Measurements from ENCODE around the gene HLA-DRB1.
"Not testable (repeated sequence)": the region's sequence is repeated elsewhere in the genome, so short reads cannot be mapped to it uniquely, and the experiment has no call there.

HLA-DRB1 gene

DNA sequence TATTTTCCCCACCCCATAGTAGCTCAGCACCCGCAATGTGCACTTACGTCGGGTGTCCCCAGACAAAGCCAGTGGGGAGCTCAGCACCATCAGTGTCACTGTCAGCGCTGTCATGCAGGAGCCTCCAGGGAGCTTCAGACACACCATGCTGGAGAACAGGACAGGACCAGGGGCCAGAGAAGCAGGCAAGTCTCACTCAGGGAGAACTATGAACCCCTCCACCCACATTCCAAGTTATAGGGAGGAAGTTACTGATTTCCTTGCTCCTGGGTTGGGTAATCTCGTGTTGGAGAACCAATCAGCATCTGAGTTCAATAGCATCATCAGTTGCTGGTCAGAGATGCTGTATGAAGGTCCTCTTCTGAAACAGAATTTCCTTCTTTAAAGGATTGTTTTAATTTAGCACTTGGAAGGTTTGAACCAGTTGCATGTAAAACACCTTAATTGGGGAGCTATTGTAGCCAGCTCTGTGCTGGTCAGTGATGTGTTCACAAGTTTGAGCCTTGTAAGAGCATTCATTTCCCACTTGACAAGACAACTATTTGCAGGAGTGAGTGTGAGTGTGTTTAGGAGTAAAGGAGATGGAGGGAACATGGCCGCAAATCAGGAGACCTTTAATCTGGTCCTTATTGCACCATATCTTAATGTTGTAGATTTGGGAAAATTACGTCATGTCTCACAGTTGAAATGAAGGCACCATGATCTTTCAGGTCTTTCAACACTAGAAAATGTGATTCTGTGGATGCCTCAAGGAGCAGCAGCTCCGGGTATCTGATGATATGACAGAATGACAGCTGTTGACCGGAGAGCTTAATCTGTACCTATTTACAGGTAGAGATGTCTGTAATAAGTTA, at the start of gene HLA-DRB1:
HLA-DRB1 (minus strand) TSS at position 253 of the 854 bp plus-strand sequence; CDS start at position 147, 106 bp downstream.
- no peak for DNase-seq

DNA sequence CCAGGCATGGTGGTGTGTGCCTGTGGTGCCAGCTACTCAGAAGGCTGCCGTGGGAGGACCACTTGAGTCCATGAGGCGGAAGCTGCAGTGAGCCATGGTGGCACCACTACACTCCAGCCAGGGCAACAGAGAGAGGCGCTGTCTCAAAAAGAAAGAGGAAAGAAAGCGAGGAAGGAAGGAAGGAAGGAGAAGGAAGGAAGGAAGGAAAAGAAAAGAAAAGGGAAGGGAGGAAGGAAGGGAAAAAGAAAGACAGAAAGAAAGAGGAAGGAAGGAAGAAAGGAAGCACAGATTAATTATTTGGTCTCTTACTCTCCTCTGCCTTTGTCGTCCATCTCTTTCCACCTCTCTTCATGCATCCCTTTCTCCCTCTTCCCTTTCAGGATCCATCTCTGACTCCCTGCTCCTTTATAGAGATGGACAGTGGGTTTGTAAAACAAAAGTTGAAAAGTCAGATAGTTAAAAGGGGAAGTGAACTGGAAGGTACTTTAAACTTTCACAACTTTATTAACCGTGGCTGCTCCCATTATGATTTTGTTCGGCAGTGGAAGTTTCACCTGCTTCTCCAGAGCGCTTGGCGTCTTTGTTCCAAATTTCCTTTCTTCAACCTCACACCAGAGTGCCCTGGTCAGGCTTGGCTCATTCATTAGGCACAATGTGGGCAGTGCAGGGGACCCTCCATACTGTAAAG, 49.0 kb upstream of the HLA-DRB1 start:
- DNase-seq = no peak

DNA sequence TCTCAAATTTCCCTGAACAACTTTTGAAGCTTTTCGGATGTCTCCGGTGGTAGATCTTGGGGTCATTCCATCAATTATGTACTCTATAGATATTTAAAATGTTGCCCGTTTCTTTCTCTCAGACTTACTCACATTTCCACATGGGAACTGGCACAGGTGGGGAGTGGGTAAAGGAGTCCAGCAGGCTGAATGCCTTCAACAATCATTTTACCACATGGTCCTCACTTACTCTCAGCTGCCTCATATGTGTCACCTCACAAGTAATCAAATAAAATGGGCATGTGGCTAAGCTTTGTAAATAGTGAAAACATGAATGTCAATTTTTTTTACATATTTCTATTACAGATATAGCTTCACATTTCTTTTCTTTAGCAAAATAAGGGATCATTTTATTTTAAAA, 48.2 kb upstream of the HLA-DRB1 start:
- no peak for DNase-seq

DNA sequence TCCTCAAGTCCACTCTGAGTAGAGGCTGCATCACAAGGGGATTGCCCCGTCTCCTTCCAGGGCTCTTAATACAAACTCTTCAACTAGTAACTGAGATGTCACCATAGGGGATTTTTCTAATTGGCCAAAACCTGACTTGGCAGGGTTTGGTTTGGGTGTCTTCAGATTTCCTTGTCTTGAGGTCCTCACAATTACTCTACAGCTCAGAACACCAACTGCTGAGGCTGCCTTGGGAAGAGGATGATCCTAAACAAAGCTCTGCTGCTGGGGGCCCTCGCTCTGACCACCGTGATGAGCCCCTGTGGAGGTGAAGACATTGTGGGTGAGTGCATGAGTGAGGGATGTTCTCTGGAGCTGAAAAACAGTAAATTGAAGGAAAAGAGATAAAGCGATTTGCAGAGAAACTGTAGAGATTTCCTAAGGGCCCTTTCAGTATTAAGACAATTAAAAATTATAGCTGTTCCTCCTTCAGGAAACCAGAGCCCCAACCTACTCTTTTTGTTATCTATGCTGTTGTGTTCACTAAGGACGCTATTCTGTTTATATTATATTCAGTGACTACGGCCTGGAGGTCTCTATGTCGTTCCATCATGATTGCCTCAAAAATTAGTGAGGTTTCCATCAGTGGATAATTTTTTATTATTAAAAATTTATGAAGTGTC, 47.7 kb upstream of the HLA-DRB1 start, which contains the start of gene HLA-DQA1:
HLA-DQA1 (plus strand) TSS at position 188 of the 662 bp plus-strand sequence; CDS start at position 241, 53 bp downstream.
- no peak for DNase-seq

DNA sequence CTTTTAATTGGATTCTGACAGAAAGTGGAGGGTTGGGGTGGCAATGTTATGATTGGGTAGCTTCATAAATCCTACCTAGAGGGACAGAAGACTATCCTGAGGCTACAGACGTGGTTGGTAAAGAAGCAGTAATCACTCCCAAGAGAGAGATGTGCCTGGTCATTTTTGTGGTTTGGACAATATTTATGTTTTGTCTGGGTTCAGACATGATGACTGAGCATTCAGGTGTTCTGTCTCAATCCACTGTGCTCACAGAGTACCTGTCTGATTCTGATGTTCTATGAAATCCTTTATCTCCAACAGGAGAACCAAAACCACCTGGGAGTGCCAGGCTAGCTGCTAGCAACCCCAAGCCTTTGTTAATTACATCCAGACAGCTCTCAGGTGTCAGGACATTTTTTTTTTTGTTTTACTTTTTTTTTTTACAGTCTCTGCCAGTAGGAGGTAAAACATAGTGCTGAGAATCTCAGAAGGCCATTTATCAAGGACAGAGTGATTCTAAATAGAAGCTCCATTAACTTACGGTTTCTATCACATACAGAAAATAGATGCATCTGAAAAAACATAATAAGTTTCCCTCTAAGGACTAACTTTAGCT, 46.0 kb upstream of the HLA-DRB1 start:
- no peak for DNase-seq

DNA sequence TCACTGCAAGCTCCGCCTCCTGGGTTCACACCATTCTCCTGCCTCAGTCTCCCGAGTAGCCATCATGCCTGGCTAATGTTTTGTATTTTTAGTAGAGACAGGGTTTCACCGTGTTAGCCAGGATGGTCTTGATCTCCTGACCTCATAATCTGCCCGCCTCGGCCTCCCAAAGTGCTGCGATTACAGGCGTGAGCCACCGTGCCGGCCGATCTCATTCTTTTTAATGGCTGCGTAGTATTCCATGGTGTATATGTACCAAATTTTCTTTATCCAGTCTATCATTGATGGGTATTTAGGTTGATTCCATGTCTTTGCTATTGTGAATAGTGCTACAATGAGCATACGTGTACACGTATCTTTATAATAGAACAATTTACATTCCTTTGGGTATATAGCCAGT, 40.1 kb upstream of the HLA-DRB1 start:
- DNase-seq = not testable (repeated sequence)

DNA sequence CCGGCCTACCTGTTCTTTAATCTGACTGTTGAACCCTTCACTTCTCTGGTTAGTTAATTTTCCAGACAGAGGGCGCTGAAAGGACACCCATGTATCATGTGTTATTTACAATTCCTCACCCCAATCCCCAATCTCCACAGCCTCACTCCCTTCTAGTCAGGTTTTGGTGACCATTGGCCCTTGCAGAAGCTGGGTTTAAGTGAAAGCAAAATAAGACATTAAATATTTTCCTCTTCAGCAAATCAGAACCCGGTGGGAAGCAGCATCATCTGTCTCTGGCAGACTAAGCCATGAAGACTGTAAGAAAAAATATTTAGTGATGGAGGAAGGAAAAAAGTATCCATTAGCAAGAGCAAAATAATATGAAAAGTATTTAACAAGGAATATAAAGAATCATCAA, 38.2 kb upstream of the HLA-DRB1 start:
- no peak for DNase-seq

DNA sequence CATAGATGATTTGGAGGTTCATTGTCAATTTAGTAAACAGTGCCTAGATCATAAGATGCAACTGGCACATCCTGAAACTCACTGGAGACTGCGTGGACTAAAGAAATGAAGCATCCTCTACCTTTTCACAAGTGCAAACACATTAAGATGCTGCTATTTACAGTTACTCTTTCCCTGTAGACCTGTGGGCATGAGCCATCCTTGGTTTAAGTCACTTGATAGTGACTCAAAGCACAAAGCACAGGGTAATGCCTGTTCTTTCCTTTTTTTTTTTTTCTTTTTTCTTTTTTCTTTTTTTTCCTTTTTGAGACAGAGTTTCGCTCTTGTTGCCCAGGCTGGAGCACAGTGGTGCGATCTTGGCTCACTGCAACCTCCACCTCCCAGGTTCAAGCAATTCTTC, 37.6 kb upstream of the HLA-DRB1 start:
- no peak for DNase-seq

DNA sequence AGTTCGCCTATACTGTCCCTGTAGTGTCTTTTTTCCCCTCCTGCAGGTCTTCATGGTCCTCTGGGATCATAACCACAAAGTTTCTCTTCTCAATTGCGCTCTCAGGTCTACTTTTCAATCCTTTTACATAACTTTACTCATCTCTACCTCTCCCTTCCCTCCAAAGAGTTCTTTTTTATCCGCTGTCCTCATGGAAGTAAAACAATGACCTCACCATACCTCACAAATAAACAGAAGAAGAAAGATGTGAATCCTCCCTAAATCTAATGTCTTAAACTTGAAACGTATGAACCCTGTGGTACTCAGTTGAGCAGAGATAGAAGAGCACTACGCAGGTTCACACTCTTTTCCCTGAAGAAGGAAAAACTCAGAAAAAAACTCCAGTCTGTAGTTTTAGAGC, 35.5 kb upstream of the HLA-DRB1 start:
- DNase-seq = no peak

DNA sequence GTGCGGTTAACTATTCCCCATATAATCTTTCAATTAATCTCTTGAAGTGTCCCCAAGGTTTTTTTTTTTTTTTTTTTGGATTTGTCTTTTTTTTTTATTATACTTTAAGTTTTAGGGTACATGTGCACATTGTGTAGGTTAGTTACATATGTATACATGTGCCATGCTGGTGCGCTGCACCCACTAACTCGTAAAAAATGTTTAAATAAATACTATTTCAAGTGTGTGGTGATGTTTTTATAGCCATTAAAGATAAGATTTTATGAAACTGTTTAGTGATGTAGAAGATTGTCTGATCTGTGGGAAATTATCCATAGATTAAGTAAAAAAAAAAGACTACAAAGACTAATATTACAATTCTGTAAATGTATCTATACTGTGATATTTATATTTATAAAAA, 34.9 kb upstream of the HLA-DRB1 start:
- DNase-seq = no peak

DNA sequence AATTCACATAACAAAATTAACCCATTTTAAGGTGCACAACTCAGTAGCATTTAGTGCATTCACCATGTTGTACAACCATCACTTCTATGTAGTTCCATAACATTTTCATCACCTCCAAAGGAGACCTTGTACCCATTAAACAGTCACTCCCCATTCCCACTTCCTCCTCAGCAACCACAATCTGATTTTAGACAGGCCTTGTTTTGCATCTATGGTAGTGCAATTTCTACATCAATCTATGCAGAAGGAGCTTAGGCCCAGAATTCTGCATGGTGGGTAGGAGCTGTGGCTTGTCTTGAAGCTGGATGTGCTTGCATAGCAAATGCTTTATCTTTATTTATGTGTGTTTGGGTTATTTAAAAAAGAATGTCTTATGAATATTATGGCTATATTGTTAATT, 34.0 kb upstream of the HLA-DRB1 start:
- DNase-seq = no peak

DNA sequence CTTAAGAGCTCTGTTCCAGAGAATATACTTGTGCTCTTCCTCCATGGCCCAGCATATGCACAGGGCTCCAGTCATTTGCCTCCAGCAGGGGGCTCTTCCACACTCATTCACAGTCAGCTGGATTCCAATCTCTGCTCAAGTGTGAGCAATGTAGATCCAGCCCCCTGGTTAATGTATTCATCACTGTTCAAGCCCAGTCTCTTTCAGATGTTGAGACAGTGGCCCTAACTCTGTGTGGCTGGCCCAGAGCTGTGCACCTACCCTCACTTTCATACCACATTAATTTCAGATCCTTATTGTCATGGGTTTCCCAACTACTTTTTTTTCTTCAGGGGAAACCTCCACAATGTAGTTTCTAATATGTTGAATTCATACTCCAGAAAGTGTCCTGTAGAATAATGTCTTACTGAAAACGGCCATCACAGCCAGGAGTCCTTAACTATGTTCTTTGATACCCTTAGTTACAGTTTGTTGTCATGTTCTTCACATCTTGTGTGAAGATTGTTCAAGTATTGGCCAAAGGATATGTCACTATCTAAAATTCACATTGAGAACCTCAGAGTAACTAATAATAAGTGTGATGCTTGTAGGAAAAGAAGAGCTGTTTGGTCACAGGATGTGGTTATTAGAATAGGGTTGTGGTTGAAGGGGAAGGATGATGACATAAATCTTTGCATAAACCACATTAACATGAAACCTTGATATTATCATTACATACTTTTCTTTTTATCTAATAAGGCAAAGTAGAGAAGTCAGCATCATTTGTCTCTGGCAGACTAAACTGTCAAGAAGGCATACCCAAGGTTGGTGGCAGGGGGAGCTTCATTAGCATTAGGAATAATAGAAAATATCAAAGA, 33.1 kb upstream of the HLA-DRB1 start:
- no peak for DNase-seq

DNA sequence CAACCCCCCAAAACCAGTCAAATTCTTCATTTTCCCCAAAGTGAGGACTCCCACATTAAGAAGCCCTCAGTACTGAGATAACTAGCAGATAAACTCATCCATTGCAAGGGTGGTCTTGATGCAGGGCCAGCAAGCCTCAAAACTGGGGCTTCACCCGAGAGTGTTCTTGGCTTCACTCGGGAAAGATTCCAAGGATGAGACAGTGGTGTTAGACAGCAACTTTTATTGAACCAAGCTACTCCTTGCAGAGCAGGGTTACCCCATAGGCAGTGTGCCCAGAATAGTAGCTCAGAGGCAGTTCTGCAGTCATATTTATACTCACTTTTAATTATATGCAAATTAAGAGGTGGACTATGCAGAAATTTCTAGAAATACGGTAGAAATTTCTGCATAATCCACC, 31.7 kb upstream of the HLA-DRB1 start:
- no peak for DNase-seq

DNA sequence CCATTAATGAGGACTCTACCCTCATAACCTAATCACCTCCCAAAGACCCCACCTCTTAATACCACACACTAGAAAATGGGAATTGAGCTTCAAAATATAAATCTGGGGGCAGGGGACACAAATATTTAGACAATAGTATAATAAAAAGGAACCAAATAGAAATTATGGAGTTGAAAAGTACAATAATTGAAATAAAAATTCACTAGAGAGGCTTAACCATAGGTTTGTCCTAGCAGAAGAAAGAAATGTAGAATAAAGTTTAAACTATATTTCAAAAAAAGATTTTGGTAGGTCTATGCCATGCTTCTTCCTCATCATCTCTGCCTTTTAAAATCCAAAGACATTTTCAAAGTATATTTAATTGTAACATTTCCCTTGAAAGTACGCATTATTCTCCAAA, 28.1 kb upstream of the HLA-DRB1 start:
- DNase-seq = no peak

DNA sequence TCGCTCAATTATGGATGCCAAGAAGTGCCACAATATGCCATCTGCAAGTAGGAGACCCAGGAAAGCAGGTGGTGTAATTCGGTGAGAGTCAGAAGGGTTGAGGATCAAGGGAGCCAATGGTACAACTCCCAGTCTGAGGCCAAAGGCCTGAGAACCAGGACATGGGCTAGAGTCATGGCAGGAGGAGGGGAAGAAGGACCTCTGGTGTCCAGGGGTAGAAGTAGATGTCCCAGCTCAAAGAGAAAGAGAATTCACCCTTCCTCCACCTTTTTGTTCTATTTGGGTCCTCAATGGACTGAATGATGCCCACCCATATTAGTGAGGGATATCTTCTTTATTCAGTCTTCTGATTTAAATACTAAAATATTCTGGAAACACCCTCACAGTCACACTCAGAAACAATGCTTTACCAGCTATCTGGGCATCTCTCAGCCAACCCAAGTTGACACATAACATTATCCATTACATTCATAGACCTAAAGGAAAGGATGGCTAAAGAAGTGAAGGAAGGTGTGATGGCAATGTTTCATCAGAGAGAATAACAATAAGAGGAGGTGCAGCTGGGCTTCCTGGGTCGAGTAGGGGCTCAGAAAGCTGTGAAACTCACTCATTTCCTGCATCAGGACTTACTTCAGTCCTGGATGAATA, 26.4 kb upstream of the HLA-DRB1 start:
- no peak for DNase-seq

DNA sequence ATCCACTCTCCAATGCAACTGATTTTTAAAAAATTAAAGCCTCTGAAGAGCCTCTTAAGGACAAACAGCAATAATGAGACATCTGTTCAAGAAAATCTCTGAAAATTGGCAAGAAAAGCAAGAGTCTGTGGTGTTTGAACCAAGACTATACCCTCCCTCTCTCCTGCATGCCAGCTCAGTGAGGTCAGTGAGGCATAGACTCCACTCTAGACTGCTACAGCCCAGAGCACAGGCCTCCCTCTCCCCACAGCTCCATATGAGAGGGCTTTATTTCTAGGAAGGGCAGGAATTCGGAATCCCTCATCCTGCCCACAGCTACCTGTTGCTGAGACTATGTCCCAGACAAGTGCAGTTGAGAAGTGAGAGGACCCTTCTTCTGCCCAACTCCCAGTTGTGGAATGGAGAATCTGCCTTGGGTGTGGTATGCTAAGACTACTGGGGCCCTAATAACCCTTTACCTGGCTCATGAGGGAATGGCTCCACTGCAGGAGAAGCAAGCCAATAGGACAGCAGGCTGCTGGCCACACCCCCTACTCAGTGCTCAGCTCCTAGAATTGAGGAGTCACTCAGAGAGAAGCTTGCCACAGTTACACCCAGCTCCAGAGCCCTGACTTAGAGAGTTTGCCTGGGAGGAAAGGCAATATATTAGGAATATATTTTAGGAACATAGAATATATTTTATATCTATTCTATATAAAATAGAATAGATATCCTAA, 24.9 kb upstream of the HLA-DRB1 start:
- DNase-seq = no peak

DNA sequence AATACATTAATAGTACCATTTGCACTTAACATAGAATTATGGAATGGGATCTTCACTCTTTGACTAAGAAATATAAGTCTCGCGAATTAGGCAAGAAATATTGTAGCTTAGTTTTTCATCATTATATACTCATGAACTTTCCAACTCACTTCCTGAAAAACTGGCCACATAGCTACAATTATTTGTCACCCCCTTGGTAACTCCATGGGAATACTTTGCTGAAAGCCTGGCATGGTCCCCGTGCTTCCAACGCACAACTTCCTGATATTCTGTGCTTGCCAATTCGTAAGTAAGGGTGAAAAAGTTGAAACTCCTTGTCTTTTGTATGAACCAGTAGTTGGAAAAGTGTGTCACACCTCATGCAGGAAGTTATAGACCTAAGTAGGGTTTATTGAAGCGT, 23.8 kb upstream of the HLA-DRB1 start:
- DNase-seq = no peak

DNA sequence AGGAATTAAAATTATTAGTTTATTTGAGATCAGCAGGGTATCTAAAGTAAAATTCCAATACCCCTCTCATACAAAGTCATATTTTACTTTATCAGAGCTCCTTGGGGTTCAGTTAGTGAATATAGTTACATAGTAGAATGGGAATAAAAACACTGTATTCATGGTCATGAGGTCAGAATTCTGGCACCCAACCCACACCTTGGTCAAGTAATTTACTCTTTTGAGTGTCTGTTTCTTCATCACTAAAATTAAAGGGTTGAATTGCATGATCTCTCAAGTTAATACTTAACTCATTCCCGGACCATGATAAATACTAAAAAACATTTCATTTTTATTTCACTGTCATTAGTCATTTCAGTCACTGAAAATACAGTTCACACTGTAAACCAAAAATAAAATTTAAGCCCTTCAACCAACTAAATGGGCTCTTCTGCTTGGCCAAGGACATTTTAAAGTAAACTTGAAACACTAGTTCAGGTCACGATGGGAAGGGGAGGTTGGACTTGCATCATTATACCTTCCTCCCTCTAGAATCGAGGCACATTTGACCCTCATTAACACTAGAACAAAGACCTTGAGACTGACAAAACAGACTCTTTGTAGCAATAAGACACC, 21.1 kb upstream of the HLA-DRB1 start:
- no peak for DNase-seq

DNA sequence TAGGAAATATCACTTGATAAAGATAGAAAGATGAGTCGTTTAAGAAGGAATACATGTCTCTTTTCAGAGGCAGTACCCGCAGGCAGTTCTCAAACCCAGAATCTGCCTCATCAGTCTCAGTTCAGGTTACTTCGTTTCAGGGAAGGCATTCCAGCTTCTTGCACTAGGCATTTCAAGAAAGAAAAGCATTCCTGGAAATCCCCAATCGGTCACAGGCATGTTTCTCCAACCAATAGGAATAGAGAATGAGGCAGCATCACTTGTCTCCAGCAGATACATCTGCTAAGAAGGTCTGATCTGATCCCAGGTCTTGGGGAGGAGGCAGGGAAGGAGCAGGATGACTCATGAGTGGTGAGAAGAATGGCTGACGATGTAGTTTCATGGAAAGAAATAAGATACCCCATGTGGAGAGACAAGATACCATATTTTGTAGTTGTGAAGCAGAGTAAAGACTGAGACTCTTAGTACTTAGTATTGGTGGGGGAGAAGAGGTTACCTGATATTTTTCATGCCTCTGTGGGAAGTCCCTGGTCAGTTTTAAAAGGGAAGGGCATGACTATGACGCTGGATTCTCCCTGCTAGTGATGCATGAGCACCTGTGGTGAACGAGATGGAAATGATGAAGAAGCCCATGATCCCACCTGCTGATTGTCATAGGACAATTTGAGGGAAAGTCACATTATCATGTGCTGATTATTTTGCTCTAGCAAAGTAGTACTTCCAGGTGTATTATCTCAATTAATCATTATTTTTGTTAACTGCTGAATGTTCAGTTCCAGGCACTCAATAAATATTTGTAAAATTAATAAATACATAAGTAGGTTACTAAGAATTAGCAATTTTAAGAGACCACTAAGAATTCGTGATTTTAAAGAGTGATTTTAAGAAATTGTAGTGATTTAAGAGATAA, 20.3 kb upstream of the HLA-DRB1 start:
- DNase-seq = no peak

DNA sequence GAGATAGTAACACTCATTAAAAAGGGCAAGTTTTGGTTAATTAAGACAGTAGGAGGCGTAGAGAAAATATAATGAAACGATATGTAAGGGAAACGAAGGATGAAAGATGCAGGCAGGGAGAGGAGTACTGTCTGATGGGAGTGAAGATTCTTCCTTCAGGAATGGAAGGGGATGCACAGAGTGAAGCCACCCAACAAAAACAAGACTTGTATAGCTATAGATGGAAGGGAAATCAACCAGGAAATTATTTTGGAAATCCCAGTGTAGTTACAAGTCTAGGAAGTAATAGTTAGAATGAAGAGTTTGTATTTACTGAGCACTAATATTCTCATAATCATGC, 19.7 kb upstream of the HLA-DRB1 start:
- no peak for DNase-seq
